GM12874 (cell line): ENCODE data around the gene BEGAIN.

Source experiments
- CTCF ChIP-seq: IDR thresholded peaks from 2 replicates; pipeline ENCODE4 v1.5.1; 2011; ENCODE audit warnings: low read depth, mild to moderate bottlenecking, control low read depth, low read length, moderate library complexity; ENCODE audit not compliant: insufficient read depth

Gene BEGAIN

GRCh38 chr14:100608064-100608463 is 20.8 kb upstream of the BEGAIN start:
- TF ChIP-seq CTCF: no peak

DNA sequence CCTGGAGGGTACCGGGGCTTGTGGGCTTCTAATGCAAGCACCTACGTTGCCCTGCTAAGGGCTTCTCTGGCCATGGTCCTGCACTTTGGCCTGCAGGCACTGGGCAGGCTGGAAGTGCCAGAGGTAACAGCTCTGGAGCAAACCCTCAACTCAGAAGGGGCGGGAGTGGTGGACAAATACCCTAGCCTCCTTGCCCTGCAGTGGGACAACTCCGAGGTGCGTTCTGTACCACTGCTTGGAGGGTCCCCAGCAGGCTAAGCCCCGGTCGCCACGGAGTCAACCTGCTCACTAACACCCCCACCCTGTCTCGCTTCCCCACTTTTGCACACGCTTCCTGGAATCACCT is 20.4 kb upstream of the BEGAIN start:
- no peak for TF ChIP-seq CTCF

GRCh38 chr14:100606687-100607610 is 19.7 kb upstream of the BEGAIN start:
- TF ChIP-seq CTCF: no peak

DNA sequence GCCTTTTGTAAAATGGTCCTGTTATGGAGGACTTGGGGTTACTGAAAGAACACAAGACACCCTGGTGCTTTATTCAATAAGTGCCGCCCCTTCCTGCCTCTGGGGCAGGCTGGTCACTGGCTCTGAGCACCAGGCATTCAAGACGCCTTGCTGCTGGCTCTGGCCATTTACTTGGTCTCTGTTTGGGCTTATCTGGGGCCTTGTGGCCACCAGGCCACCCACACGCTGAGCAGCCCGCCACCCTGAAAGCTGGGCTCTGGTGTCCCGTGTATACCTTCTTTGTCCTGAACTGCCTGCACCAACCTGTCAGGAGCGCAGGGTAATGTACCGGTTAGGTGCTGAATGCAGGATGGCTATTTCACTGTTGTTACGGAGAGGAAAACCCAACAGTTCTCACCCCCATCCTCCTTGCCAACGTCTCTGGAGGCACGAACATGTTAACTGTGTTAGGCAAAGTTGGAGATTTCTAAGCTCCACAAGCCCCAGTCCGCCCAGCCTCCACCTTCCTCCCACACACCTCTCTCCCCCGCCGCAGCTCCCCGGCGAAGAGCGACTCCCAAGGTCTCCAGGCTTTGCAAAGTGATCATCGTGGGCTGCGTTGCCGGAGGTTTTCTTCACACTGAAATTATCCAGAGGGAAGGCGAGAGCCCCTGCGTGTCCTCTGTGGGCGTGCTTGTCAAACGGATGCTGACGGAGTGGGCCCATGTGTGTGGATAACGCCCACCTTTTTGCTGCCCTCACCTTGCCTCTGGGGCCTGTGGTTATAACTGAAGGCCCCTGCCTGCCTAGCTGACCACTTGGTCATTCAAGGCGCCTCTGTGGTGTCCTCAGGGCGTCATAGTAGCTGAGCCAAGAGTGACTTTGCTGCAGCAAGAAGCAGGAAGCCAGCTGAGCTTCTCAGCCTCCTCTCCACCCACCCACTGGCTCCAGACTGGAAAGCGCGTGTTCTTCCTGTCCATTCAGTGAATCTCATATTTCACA is 18.8 kb upstream of the BEGAIN start:
- TF ChIP-seq CTCF: no peak

- TF ChIP-seq CTCF: no peak
These were observed 18.0 kb upstream of the BEGAIN start for GRCh38 chr14:100605230-100605629.

DNA sequence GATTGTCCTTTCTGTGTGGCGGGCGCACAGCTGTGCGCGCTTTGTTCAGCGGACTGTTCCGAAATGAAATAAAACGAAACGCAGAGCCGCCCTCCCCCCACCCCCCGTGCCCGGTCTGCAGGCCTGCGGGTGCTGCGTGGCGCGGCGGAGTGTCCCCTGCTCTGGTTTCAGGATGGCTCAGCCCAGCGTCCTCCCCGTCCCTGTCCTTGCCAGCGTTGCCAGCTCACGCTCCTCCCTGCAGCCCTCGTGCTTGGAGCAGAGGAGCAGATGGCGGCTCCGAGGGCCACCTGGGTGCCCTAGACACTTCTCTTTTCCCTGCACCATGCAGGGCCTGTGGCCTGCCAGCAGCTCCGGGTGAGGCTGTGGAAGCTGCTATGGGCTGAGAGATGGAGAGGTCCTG is 17.5 kb upstream of the BEGAIN start:
- no peak for TF ChIP-seq CTCF

DNA sequence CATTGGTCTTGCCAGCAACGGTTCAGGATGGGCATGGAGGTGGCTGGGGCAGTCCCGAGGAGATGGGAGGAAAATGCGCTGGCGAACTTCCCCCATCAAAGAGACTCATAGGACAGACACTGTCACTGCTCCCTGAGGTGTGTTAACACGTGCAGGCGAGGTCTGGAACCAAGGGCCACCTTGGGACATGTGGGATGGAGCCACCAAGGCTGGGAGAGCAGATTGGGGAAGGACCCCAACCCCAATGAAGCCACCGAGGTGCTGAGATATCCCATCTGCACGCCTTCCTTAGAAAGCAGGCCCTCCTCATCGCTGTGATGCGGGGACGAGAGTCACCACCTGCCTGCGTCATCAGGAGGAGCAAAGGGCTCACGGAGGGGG is 16.9 kb upstream of the BEGAIN start:
- no peak for TF ChIP-seq CTCF
